GM19455 (cell line): ENCODE data around the gene DOCK3.
"Not testable (repeated sequence)": the region's sequence is repeated elsewhere in the genome, so short reads cannot be mapped to it uniquely, and the experiment has no call there.

Experiments
- ATAC-seq: cut with Tn5 transposase; IDR thresholded peaks from one replicate; pipeline ENCODE4 v1.9.1; 2021; ENCODE audit not compliant: unreplicated experiment

Gene DOCK3

GRCh38 chr3:51190199-51190598 is 515.5 kb downstream of the DOCK3 start:
- ATAC-seq: no peak

GRCh38 chr3:51190827-51191226 is 516.1 kb downstream of the DOCK3 start:
- no peak for ATAC-seq

- ATAC-seq: no peak
These were observed 517.0 kb downstream of the DOCK3 start for GRCh38 chr3:51191768-51192167.

- ATAC-seq: no peak
These were observed 523.8 kb downstream of the DOCK3 start for GRCh38 chr3:51198477-51198876.

- ATAC-seq: not testable (repeated sequence)
These were observed 524.6 kb downstream of the DOCK3 start for GRCh38 chr3:51199296-51199695.

- ATAC-seq: no peak
These were observed 541.6 kb downstream of the DOCK3 start for GRCh38 chr3:51216291-51216690.

GRCh38 chr3:51221959-51222358 is 547.2 kb downstream of the DOCK3 start:
- no peak for ATAC-seq

GRCh38 chr3:51224283-51224682 is 549.6 kb downstream of the DOCK3 start:
- no peak for ATAC-seq

GRCh38 chr3:51224843-51225242 is 550.1 kb downstream of the DOCK3 start:
- no peak for ATAC-seq

- no peak for ATAC-seq
These were observed 568.2 kb downstream of the DOCK3 start for GRCh38 chr3:51242939-51243338.

GRCh38 chr3:51243924-51244323 is 569.2 kb downstream of the DOCK3 start:
- no peak for ATAC-seq

GRCh38 chr3:51245867-51246266 is 571.1 kb downstream of the DOCK3 start:
- no peak for ATAC-seq

GRCh38 chr3:51257870-51258269 is 583.1 kb downstream of the DOCK3 start:
- ATAC-seq: no peak

GRCh38 chr3:51264166-51264565 is 589.4 kb downstream of the DOCK3 start:
- ATAC-seq: not testable (repeated sequence)

GRCh38 chr3:51268132-51268531 is 593.4 kb downstream of the DOCK3 start:
- ATAC-seq: no peak

GRCh38 chr3:51269466-51269865 is 594.7 kb downstream of the DOCK3 start:
- ATAC-seq: no peak

GRCh38 chr3:51270559-51270958 is 595.8 kb downstream of the DOCK3 start:
- no peak for ATAC-seq

- no peak for ATAC-seq
These were observed 596.4 kb downstream of the DOCK3 start for GRCh38 chr3:51271172-51271571.

- ATAC-seq: no peak
These were observed 599.3 kb downstream of the DOCK3 start for GRCh38 chr3:51274052-51274451.

- no peak for ATAC-seq
These were observed 600.5 kb downstream of the DOCK3 start for GRCh38 chr3:51275111-51275805.

- no peak for ATAC-seq
These were observed 601.3 kb downstream of the DOCK3 start for GRCh38 chr3:51276046-51276445.

GRCh38 chr3:51279448-51279847 is 604.7 kb downstream of the DOCK3 start:
- ATAC-seq: no peak

GRCh38 chr3:51280176-51280575 is 605.4 kb downstream of the DOCK3 start:
- ATAC-seq: no peak
